Activated CD8-positive, alpha-beta memory T cell treated with anti-CD3 and anti-CD28 coated beads, Interleukin-2, amount 10 ng/mL, durations not matched to agents 7 days and 5 days (primary cell): ENCODE measurements around the gene RPL36. TPM values are rescaled to one million over a fixed set of nuclear protein-coding genes. Genes with fewer than 3 reads are reported as not detected.

Experiments
- ATAC-seq: fragments of 150-1000 bp; cut with Tn5 transposase; one replicate; pipeline ENCODE4 v1.10.0; 2021; ENCODE audit warnings: moderate library complexity
- CTCF ChIA-PET: fragments of 350-600 bp; sonication (Branson Sonifier 250); formaldehyde crosslinking; loops from one replicate; lab custom pipeline; 2021; ENCODE audit warnings: antibody characterized with exemption; lab: Charles Lee
- DNase-seq: peaks from one replicate; pipeline ENCODE4 v3.0.0-alpha.2; 2020
- H3K27ac Mint-ChIP-seq: one replicate; pipeline ENCODE4 v1.8.0; 2021; ENCODE audit warnings: mild to moderate bottlenecking, mixed read lengths
- H3K27me3 Mint-ChIP-seq: one replicate; pipeline ENCODE4 v1.8.0; 2021; ENCODE audit warnings: mixed read lengths
- H3K36me3 Mint-ChIP-seq: one replicate; pipeline ENCODE4 v1.8.0; 2021; ENCODE audit warnings: mild to moderate bottlenecking, mixed read lengths
- H3K4me1 Mint-ChIP-seq: one replicate; pipeline ENCODE4 v1.8.0; 2021; ENCODE audit warnings: mixed read lengths
- H3K4me3 Mint-ChIP-seq: one replicate; pipeline ENCODE4 v1.8.0; 2021; ENCODE audit warnings: mild to moderate bottlenecking, moderate library complexity, mixed read lengths
- H3K9me3 Mint-ChIP-seq: one replicate; pipeline ENCODE4 v1.8.0; 2022; ENCODE audit warnings: low read depth, mixed read lengths
- total RNA-seq, 2 experiments: library from RNA; stranded (reverse); gene quantifications; one replicate each; pipeline ENCODE4 v1.2.3, GENCODE V29; 2021

The RPL36 gene
- total RNA-seq, 2 experiments from 2014 or later: 976 to 1,078 TPM

GRCh38 chr19:5707576-5708575 is 17.8 kb downstream of the RPL36 start:
- H3K36me3 Mint-ChIP-seq: peaks cover 35% of the 10 kb centered on the region
- no peak overlapping the region for H3K27ac Mint-ChIP-seq
- no peaks in the 10 kb centered on the region for H3K9me3 Mint-ChIP-seq
- CTCF ChIA-PET: interaction anchor here (0.6 to 1.1 kb wide), 2 partner anchors 10 to 18 kb away, joined by 3 to 5 read pairs; partner anchors contain the start of gene RPL36
- DNase-seq (no peak), ATAC-seq (no peak)
- H3K4me3 Mint-ChIP-seq: no peak overlapping the region
- no peaks in the 10 kb centered on the region for H3K4me1 Mint-ChIP-seq
- H3K27me3 Mint-ChIP-seq: no peaks in the 10 kb centered on the region

GRCh38 chr19:5711025-5711424 is 20.9 kb downstream of the RPL36 start:
- no peaks in the 10 kb centered on the region for H3K9me3 Mint-ChIP-seq

GRCh38 chr19:5711713-5712161 is 21.6 kb downstream of the RPL36 start:
- ATAC-seq (no peak), DNase-seq (no peak)
- Mint-ChIP-seq H3K4me3 (no peak overlapping the region), H3K27me3 (no peaks in the 10 kb centered on the region), H3K36me3 (peaks cover 35% of the 10 kb centered on the region), H3K9me3 (no peaks in the 10 kb centered on the region), H3K27ac (no peak overlapping the region), H3K4me1 (peaks cover 10% of the 10 kb centered on the region)
- CTCF ChIA-PET: interaction anchor here (1.9 to 3.8 kb wide), 2 partner anchors 21 to 23 kb away, joined by 4 to 18 read pairs; partner anchors contain the start of gene RPL36

More at GRCh38 chr19:5711025-5711424, 20.9 kb downstream of the RPL36 start:
- Mint-ChIP-seq H3K27me3 (no peaks in the 10 kb centered on the region), H3K4me3 (no peak overlapping the region), H3K27ac (no peak overlapping the region), H3K36me3 (peaks cover 36% of the 10 kb centered on the region), H3K4me1 (peaks cover 7% of the 10 kb centered on the region)
- ATAC-seq (no peak), DNase-seq (no peak)
- CTCF ChIA-PET: interaction anchor here (1.9 to 3.8 kb wide), 2 partner anchors 20 to 22 kb away, joined by 4 to 18 read pairs; partner anchors contain the start of gene RPL36

- peaks cover 24% of the 10 kb centered on the region for H3K4me1 Mint-ChIP-seq
- peaks cover 35% of the 10 kb centered on the region for H3K36me3 Mint-ChIP-seq
- no peaks in the 10 kb centered on the region for H3K9me3 Mint-ChIP-seq
- no peak overlapping the region for H3K27ac Mint-ChIP-seq
- H3K27me3 Mint-ChIP-seq: no peaks in the 10 kb centered on the region
- no peak for ATAC-seq
- CTCF ChIA-PET: interaction anchor here (1.9 to 3.8 kb wide), 2 partner anchors 22 to 24 kb away, joined by 6 to 18 read pairs; partner anchors contain the start of gene RPL36
- no peak for DNase-seq
- no peak overlapping the region for H3K4me3 Mint-ChIP-seq
These were observed 23.1 kb downstream of the RPL36 start for GRCh38 chr19:5713228-5713627.

- Mint-ChIP-seq H3K36me3 (peaks cover 41% of the 10 kb centered on the region), H3K27ac (no peak overlapping the region), H3K4me1 (peaks cover 33% of the 10 kb centered on the region), H3K4me3 (no peak overlapping the region), H3K9me3 (no peaks in the 10 kb centered on the region), H3K27me3 (no peaks in the 10 kb centered on the region)
- DNase-seq: no peak
- CTCF ChIA-PET: interaction anchor here (1.7 to 3.8 kb wide), 3 partner anchors 24 to 28 kb away, joined by 5 to 18 read pairs (median 6); partner anchors contain the start of gene RPL36
- ATAC-seq: no peak
These were observed 24.7 kb downstream of the RPL36 start for GRCh38 chr19:5714816-5715215.

GRCh38 chr19:5717215-5717935 is 27.3 kb downstream of the RPL36 start:
- CTCF ChIA-PET: interaction anchor here (0.6 to 6.5 kb wide), 3 partner anchors 9 to 29 kb away, joined by 3 to 122 read pairs (median 4); partner anchors contain the start of gene RPL36
- Mint-ChIP-seq H3K27ac (peak overlapping the region; percentile 98), H3K4me3 (peak overlapping the region; percentile 92), H3K4me1 (peaks cover 40% of the 10 kb centered on the region), H3K27me3 (no peaks in the 10 kb centered on the region), H3K36me3 (peaks cover 31% of the 10 kb centered on the region), H3K9me3 (no peaks in the 10 kb centered on the region)
- DNase-seq: no peak
- ATAC-seq: no peak

GRCh38 chr19:5718037-5718578 is 28.0 kb downstream of the RPL36 start:
- Mint-ChIP-seq H3K36me3 (peaks cover 29% of the 10 kb centered on the region), H3K9me3 (no peaks in the 10 kb centered on the region), H3K27me3 (no peaks in the 10 kb centered on the region), H3K4me3 (peak overlapping the region; percentile 92), H3K27ac (peak overlapping the region; percentile 98), H3K4me1 (peaks cover 40% of the 10 kb centered on the region)
- DNase-seq: peak; percentile 47
- CTCF ChIA-PET: interaction anchor here (0.7 to 6.5 kb wide), 6 partner anchors 10 to 1136 kb away, joined by 3 to 122 read pairs (median 3); partner anchors contain the start of genes DUS3L and RPL36
- no peak for ATAC-seq

- Mint-ChIP-seq H3K4me1 (peaks cover 40% of the 10 kb centered on the region), H3K4me3 (peak overlapping the region; percentile 92), H3K27me3 (no peaks in the 10 kb centered on the region), H3K36me3 (peaks cover 24% of the 10 kb centered on the region), H3K27ac (peak overlapping the region; percentile 98), H3K9me3 (no peaks in the 10 kb centered on the region)
- ATAC-seq: peak; percentile 7
- CTCF ChIA-PET: interaction anchor here (0.7 to 6.5 kb wide), 6 partner anchors 11 to 1135 kb away, joined by 3 to 122 read pairs (median 3); partner anchors contain the start of genes DUS3L and RPL36
- peak; percentile 84 for DNase-seq
These were observed 28.6 kb downstream of the RPL36 start for GRCh38 chr19:5718579-5719273.

GRCh38 chr19:5719274-5719960 is 29.3 kb downstream of the RPL36 start:
- ATAC-seq: peak; percentile 2

GRCh38 chr19:5719961-5720790 is 30.1 kb downstream of the RPL36 start, which contains the start of the genes CATSPERD and LONP1:
TSS of gene CATSPERD (plus strand) at chr19:5720637. CDS start at chr19:5720738, 101 bp downstream.
TSS of gene LONP1 (minus strand) at chr19:5720146. CDS start at chr19:5720132, 14 bp downstream.
- Mint-ChIP-seq H3K4me3 (peak within 1 kb of the TSS; percentile 92), H3K27ac (peak within 1 kb of the TSS; percentile 98), H3K27me3 (no peaks in the 10 kb centered on the region), H3K36me3 (peaks cover 19% of the 10 kb centered on the region), H3K4me1 (peaks cover 37% of the 10 kb centered on the region), H3K9me3 (no peaks in the 10 kb centered on the region)
- CTCF ChIA-PET: interaction anchor here (0.8 to 6.5 kb wide), 7 partner anchors 32 to 184 kb away, joined by 3 to 122 read pairs (median 5); partner anchors contain the start of genes NDUFA11, RPL36, SAFB and SAFB2
- ATAC-seq: peak; percentile 88
- peak; percentile 99 for DNase-seq

More at GRCh38 chr19:5719274-5719960, 29.3 kb downstream of the RPL36 start:
- CTCF ChIA-PET: interaction anchor here (1.0 to 6.5 kb wide), 6 partner anchors 31 to 109 kb away, joined by 3 to 122 read pairs (median 8); partner anchors contain the start of genes DUS3L, RPL36, SAFB and SAFB2
- DNase-seq: peak; percentile 69
- H3K9me3 Mint-ChIP-seq: no peaks in the 10 kb centered on the region
- peaks cover 37% of the 10 kb centered on the region for H3K4me1 Mint-ChIP-seq
- H3K27ac Mint-ChIP-seq: peak overlapping the region; percentile 98
- peak overlapping the region; percentile 92 for H3K4me3 Mint-ChIP-seq
- peaks cover 20% of the 10 kb centered on the region for H3K36me3 Mint-ChIP-seq
- no peaks in the 10 kb centered on the region for H3K27me3 Mint-ChIP-seq
